Myometrial cell (primary cell): ENCODE measurements around the gene IGHMBP2. TPM values are rescaled to one million over a fixed set of nuclear protein-coding genes. Genes with fewer than 3 reads are reported as not detected.

ENCODE experiments used
- total RNA-seq: library from RNA; depleted of rRNA; stranded (reverse); fragments of >200 nt; gene quantifications from 2 replicates; pipeline ENCODE4 v1.2.3, GENCODE V29; 2015

IGHMBP2 gene
- total RNA-seq, result 7.8 and 26.6 TPM in 2 replicates

DNA sequence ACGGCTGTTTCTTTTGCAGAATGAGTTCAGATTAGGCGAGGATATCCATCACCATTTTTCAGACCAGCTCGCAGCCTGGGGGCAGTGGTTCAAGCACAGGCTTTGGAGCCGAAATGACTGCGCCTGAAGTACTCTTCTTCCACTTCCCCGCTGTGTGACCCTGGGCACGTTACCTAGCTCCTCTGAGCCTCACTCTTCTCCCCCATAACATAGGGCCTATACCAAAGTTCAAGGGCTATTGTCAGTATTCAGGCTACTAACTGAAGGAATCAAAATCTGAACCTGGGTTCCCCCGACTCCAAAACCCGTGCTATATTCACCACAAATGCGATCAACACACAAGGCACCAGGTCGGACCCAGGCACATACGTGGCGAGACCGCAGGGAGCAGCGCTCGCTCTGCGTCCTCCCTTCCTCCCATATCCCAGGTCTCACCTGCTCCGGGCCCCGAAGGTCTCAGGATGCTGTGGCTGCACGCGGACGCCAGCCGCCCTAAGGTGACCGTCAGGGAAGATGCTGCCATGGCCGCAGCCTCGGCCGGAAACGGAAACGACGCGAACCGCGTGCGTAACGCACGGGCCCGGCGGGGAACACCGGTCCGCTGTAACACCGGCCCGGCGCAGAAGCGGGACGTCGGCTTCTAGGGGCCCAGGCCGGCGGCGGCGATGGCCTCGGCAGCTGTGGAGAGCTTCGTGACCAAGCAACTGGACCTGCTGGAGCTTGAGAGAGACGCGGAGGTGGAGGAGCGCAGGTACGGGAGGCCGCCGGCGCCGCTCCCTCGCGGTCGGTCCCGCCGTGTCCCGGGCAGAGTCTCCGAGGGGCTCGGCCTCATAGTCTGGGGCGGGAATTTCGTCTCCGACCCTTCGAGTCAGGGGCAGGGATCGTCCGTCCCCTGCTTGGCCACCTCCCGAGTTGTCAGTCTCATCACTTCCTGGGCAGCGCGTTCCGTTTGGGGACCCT, at the start of gene IGHMBP2, which contains the start of gene MRPL21:
Gene IGHMBP2, plus strand, starts transcription at position 604 of the 960 bp plus-strand sequence. Its CDS starts 62 bp downstream, at position 666.
Gene MRPL21, minus strand, starts transcription at position 545 of the 960 bp plus-strand sequence. Its CDS starts 22 bp downstream, at position 523.

DNA sequence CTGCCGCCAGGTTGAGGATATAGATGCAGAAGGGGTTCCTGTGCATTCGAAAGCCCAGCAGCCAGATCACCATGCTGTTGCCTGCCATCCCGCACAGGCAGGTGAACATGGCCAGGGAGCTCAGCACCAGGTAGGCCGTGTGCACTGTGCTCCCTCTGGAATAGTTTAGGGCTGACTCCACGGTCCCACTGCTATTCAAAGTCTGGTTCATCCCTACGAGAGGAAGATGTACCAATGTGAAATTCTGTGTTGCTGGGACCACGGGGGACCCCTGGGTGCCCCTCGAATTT, 77.0 kb downstream of the IGHMBP2 start, which contains the start of gene MRGPRD:
Gene MRGPRD, minus strand, starts transcription at position 211 of the 290 bp plus-strand sequence. Its CDS starts 0 bp downstream, at position 211.

Other genes with a start within 250 kb of the IGHMBP2 start
- gene GAL, start 219.3 kb upstream of the IGHMBP2 start, total RNA-seq, result 2.3 and 3.5 TPM in 2 replicates
- gene TESMIN, start 152.4 kb upstream of the IGHMBP2 start, total RNA-seq, result 1.9 and 6.6 TPM in 2 replicates
- gene CPT1A, start 62.0 kb upstream of the IGHMBP2 start, total RNA-seq, result 10.1 and 11.5 TPM in 2 replicates
- 51.4 and 74.7 TPM in 2 replicates for gene MRPL21, start 59 bp upstream of the IGHMBP2 start, total RNA-seq
- not detected in 2 replicates for gene MRGPRD, start 77.1 kb downstream of the IGHMBP2 start, total RNA-seq
- 34.2 and 39.2 TPM in 2 replicates for gene MRGPRF, start 109.4 kb downstream of the IGHMBP2 start, total RNA-seq
- 6.1 and 8.9 TPM in 2 replicates for gene TPCN2, start 145.0 kb downstream of the IGHMBP2 start, total RNA-seq